ENCODE data around the gene COL6A2.
"Not testable (repeated sequence)": the region's sequence is repeated elsewhere in the genome, so short reads cannot be mapped to it uniquely, and the experiment has no call there.

The COL6A2 gene

DNA sequence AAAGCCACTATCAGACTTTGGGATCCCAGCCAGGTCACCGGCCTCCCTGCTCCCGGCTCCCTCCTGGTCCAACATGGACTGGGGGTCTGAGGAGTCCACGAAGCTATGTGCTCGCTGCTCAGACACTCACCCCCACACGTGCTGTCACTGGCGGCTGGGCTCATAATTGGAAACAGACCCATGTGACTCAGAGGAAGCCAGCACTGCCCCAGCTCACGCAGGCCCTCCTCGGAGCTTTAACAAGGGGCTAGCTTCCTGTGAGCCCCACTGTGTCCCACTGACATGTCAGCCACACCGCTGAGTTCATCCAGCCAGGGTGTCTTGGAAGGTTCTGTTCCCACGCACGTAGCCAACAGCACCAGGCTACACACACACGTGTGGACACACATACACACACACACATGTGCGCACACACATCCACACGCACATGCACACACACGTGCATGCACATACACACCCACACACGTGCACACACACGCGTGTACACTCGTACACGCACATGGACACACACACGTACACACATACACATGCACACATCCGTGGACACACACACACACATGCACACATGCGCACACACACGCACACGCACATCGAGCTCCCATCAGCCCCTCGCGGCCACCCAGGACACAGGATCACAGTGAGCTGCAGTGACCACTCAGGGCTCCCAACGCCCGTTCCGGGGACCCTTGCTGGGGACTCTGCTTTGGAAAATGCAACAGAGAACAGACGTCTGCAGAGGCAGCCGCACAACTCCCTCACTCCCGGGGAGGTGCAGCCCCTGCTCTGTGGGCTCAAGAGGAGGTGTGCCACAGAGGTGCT lies 18.4 kb upstream of the COL6A2 start:
- no peak for DNase-seq

DNA sequence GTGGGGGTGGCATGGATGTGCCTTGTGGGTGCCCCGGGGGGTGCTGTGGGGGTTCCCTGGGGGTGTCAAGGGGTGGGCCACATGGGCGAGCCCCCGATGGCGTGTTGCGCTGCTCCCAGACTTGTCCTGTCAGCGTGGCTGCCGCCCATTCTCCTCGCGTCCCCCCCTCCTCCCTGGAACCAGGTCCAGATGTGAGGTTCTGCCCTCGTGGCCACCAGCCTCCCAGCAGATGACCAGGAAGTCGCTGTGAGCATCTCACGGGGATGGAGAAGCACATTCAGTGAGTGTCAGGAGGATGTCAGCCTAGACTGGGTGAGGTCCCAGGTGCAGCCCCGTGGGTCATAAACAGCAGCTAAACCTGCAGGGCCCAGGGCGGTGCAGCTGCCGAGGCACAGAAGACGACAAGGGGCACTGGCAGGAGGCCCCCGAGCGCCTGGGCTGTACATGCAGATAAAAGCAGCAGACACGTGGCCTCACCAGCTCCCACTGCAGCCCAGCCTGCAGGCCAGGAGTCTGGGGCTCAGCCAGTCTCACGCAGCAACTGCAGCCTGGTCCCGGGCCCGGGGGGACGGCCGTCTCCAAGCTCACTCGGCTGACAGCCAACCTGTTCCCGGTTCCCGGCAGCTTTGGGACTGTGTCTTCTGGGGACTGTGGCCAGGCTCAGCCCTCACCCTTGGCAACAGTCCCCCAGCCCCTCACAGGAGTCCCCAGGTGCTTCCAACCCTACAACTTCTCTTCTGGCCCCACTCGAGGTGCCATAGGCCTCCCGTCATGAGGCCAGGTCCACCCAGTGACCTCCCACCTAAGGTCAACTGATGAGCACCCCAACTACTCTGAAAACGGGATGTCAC lies 17.5 kb upstream of the COL6A2 start:
- no peak for DNase-seq

DNA sequence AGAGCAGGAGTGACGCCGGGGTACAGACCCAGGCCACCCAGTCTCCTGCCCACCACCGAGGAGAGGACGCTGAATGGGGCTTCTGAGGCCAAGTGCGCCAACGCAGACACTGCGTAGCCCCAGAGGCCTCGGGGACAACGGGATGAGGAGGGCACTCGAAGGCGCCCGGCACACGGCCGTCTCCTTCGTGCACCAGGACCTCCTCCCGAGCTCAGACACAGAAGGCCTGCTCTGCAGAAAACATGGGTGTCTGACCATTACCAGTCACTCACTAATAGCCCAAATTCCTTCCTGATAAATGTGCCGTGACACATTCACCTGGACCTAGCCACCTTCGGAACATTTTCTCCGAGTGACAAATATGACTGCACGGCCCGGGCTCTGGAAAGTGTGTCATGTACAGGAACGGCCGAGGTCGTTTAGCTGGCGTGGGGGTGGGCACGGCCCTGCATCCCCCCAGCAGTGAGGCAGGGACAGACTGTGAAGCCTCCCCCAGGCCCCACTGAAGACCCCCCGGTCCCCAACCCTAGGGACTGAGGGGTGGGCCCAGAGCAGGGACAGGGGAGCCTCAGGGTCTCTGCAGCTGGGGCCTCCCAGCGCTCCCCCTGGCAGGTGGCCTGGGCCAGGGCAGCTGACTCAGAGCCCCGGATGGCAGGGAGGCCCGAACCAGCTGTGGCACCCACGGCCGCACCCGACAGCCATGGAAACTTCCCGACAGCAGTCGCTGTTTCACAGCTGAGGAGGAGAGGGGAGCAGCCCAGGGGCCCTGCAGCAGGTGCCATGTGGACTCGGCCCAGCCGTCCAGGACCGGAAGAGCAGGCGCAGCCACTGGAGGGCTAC lies 16.7 kb upstream of the COL6A2 start:
- no peak for DNase-seq

GRCh38 chr21:46081862-46082712 lies 15.8 kb upstream of the COL6A2 start:
- DNase-seq, result no peak

- no peak for DNase-seq
Observed at GRCh38 chr21:46082713-46082962, 15.3 kb upstream of the COL6A2 start.

- DNase-seq, result no peak
Observed at GRCh38 chr21:46082963-46083790, 14.7 kb upstream of the COL6A2 start.

DNA sequence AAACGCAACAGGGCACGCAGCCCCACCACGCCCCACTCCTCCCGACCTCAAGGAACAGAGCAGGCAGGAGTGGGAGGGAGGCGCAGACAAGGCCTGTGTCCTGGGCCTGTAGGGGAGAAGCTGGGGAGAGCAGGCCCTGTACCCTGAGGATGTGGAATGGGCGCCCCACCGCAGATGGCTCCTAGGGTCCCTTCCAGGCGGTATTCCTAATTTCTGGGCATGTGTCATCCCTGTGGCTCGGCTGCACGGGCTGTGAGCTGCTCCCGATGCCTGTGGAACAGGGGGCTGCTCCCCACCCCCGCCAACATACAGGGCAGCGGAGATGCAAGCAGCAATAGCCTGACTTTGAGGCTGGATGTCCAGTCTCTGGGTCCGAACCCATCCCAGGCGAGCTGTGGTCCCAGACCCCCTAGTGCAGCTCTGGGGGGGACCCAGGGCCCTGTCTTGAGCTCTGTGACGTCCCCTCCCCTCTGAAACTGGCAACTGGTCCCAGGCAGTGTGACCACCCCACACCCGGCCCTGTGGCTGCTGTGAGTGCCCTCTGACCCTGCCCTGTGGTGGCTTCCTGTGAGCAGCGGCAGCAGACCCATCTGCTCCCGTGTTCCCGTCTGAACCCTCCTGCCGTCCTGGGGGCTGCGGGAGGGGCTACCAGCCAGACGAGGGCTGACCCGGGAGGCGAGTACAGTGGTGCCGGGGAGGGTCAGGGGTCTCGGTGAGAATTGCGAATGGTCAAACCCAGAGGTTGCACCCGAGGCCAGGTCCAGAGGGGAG lies 13.9 kb upstream of the COL6A2 start:
- no peak for DNase-seq

GRCh38 chr21:46084709-46085108 lies 13.2 kb upstream of the COL6A2 start:
- no peak for DNase-seq

DNA sequence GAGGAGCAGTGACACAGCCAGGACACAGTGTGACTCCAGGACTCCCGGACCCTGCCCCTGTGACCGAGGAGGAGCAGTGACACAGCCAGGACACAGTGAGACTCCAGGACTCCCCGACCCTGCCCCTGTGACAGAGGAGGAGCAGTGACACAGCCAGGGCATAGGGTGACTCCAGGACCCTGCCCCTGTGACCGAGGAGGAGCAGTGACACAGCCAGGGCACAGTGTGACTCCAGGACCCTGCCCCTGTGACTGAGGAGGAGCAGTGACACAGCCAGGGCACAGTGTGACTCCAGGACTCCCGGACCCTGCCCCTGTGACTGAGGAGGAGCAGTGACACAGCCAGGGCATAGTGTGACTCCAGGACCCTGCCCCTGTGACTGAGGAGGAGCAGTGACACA lies 12.7 kb upstream of the COL6A2 start:
- DNase-seq, result not testable (repeated sequence)

DNA sequence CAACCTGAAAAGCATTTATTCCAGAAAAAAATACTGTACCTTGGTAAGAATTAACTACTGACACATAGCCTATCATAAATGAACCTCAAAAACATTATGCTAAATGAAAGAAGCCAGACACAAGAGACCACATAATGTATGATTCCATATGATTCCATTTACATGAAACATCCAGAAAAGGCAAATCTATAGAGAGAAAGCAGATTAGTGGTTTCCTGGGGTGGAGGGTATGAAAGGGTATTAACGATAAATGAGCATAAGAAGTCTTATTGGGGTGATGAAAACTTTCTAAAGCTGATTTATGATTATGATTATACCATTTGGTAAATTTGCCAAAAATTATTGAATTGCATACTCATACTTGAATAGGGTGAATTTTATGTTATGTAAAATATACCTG lies 10.3 kb upstream of the COL6A2 start:
- no peak for DNase-seq

DNA sequence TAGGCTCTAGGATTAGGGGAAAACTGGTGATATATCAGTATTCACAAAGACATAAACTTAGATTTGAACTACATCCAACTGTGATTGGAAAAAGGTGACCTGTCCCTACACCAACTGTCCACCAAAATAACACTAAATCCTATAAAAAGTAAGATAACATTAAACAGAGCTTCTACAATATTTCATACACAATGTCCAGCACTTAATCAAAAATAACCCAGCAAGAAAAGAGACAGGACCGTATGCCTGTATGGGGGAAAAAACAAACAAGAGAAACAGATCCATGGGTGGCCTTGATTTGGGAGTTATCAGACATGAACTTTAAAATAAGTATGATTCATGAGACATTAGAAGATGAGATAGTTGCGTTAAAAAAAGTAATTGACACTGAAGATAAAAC lies 9.7 kb upstream of the COL6A2 start:
- no peak for DNase-seq

- no peak for DNase-seq
Observed at GRCh38 chr21:46089285-46089684, 8.6 kb upstream of the COL6A2 start.

DNA sequence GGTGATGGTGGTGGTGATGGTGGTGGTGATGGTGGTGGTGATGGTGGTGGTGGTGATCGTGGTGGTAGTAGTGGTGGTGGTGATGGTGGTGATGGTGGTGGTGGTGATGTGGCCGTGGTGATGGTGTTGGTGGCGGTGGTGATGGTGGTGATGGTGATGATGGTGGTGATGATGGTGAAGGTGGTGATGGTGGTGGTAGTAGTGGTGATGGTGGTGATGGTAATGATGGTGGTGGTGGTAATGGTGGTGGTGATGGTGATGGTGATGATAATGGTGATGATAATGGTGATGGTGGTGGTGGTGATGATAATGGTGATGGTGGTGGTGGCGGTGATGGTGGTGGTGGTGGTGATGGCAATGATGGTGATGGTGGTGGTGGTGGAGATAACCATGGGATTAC lies 6.8 kb upstream of the COL6A2 start:
- no peak for DNase-seq

- DNase-seq, result no peak
Observed at GRCh38 chr21:46091631-46092025, 6.3 kb upstream of the COL6A2 start.

DNA sequence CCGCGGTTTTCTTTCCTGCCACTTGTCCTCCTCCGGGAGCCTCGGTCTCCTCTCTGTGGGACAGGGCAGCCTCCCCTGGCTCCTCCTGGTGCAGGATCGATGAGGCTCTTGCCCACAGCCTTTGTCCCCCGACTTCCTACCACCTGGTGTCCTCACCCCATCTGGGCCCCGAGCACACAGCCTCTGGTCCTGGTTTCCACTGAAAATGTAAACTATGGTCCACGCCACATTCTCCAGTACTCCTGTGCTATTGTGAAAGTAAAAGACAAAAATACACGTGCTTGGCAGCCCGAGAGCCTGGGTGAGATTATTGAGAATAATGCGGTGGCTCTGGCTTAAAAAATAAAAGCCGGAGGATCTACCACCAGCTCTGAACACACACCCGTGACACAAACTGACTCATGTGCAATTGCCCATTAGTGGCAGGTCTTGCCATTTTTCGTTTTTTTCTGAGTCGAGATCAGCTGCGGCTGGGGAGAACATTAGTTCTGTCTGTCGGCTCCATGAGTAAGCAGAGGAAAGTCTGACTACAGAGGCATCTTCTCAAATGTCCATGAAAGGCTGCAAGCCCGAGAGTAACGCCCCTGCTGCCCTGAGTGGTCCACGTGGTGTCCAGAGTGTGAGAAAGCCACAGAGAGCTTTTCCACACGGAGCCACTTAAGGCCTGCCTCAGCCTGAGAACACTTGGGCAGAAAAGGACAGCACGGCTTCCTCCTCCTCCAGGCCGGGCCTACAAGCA lies 5.7 kb upstream of the COL6A2 start:
- no peak for DNase-seq

GRCh38 chr21:46092811-46093667 lies 4.9 kb upstream of the COL6A2 start:
- no peak for DNase-seq

DNA sequence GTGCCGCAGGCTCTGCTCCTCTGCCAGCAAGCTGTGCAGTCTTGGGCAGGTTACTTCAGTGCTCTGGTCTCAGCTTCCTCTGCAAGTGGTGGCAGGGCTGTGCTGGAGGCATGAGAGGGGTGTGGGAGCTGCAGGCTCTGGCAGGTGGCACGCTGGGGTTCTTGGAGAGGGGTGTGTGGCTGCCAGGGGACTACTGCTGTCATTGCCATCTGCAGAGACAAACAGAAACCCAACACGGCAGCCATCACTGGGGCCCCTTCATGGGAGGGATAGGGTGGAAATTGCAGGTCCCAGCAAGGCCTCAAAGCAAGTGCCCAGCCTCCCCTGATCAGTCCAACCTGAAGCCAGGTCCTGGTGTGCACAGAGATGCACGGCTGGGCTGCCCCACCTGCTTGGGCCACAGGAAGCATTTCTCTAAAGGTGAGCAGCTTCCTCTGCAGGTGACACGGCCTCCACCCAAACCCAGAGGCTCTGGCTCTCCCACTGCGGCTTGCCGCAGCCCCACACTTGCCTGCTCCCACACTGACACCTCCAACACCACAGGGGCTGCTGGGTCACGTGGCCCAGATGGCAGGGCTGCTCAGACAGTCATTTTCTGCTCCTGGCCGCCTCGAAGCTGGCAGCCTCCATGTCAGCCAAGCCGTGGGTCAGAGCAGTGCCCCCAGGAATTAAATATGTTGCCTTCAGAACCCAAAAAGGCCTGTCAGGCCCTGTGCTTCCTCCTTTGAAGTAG lies 4.1 kb upstream of the COL6A2 start:
- DNase-seq, result no peak

- no peak for DNase-seq
Observed at GRCh38 chr21:46094401-46095082, 3.4 kb upstream of the COL6A2 start.
